ENCODE data around the gene IDH3B.

Gene IDH3B

DNA sequence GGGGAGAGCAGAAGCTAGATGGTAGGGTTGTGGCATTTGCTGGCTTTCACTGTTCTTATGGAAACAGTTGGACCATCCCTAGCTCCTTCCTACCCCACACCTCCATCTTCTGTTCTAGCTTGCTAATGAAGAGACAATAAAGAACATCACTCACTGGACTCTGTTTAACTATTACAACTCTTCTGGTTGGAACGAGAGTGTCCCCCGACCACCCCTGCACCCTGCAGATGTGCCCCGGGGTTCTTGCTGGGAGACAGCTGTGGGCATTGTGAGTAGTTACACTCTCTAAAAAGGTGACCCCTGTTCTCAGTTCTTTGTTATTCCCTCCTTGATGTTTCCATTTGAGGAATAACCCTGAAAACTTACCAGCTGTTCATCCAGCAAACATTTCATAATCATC is 51.9 kb downstream of the IDH3B start:
- DNase-seq, result no peak

GRCh38 chr20:2610941-2611720 is 52.9 kb downstream of the IDH3B start:
- DNase-seq, result no peak

DNA sequence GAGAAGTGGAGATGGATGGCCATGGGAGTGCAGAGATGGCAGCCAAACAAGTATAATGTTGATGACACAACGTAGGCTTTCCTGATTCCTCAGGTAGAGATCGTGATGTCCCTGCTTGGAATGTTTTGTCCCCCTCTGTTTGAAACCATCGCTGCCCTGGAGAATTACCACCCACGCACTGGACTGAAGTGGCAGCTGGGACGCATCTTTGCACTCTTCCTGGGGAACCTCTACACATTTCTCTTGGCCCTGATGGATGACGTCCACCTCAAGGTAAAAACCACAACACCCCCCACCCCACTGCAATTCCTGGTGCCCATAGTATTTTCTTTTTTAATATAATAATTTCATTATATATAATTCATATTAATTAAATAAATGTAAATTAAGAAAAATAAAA is 53.7 kb downstream of the IDH3B start:
- DNase-seq, result no peak
